ACC112 (cell line): ENCODE results near the gene RFX7.

Experiments
- H2AFZ ChIP-seq: fragments of 200-600 bp; sonication (generic); one replicate; pipeline ENCODE4 v1.6.0; 2017; ENCODE audit warnings: antibody characterized with exemption, low read length; ENCODE audit not compliant: unreplicated experiment
- H3K27ac ChIP-seq: fragments of 200-600 bp; sonication (generic); 2 replicates; pipeline ENCODE4 v1.5.1; 2014; ENCODE audit warnings: low read depth, mild to moderate bottlenecking, antibody characterized with exemption, low read length, moderate library complexity
- H3K27me3 ChIP-seq: fragments of 200-600 bp; sonication (generic); 2 replicates; pipeline ENCODE4 v1.6.1; 2014; ENCODE audit warnings: mild to moderate bottlenecking, antibody characterized with exemption, low read length, moderate library complexity, mixed read lengths; ENCODE audit not compliant: insufficient read depth
- H3K36me3 ChIP-seq: fragments of 200-600 bp; sonication (generic); 2 replicates; pipeline ENCODE4 v1.6.1; 2016; ENCODE audit warnings: mild to moderate bottlenecking, antibody characterized with exemption, low read length, moderate library complexity, mixed read lengths; ENCODE audit not compliant: insufficient read depth
- H3K4me1 ChIP-seq: fragments of 200-600 bp; sonication (generic); one replicate; pipeline ENCODE4 v1.6.1; 2016; ENCODE audit warnings: low read length, mixed read lengths; ENCODE audit not compliant: insufficient read depth, unreplicated experiment, control insufficient read depth
- H3K4me3 ChIP-seq: fragments of 200-600 bp; sonication (generic); 2 replicates; pipeline ENCODE4 v1.5.1; 2014; ENCODE audit warnings: mild to moderate bottlenecking, low read depth, low read length
- H3K79me2 ChIP-seq: fragments of 200-600 bp; sonication (generic); one replicate; pipeline ENCODE4 v1.6.0; 2016; ENCODE audit warnings: low read length; ENCODE audit not compliant: control insufficient read depth, unreplicated experiment, insufficient read depth

The RFX7 gene

DNA sequence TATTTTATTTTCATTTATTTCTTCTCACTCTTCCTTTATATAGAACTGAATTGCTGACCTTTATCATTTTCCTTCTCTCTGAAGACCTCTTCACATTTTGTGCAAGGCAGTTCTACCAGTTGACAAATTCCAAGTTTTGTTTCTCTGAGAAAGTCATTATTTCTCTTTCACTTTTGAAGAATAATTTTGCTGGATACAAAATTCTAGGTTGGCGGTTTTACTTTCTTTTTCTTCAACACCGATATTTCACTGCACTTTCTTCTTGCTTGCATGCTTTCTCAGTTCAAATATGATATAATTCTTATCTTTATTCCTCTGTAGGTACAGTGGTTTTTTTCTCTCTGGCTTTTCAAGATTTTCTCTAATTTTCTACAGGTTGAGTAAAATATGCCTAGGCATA is 15.9 kb downstream of the RFX7 start:
- Histone ChIP-seq H3K4me3 (no peak overlapping the region), H3K4me1 (no peaks in the 10 kb centered on the region), H2AFZ (no peak overlapping the region), H3K27ac (no peak overlapping the region), H3K27me3 (no peaks in the 10 kb centered on the region), H3K79me2 (peaks cover 40% of the 10 kb centered on the region), H3K36me3 (peaks cover 55% of the 10 kb centered on the region)

DNA sequence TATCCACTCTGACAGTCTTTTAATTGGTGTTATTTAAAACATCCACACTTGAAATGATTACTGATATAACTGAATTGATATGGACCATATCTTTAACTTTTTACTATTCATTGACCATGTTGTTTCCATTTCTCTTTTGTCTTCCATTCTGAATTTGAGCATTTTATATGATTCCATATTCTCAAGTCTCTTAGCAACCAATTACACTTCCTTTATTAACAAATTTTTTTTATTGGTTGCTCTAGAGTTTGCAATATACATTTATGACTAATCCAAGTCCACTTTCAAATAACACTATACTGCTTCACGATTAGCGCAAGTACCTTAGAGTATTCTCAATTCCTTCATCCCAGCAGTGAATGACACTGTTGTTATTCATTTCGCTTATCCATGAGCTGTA is 16.4 kb downstream of the RFX7 start:
- H3K27me3 ChIP-seq: no peaks in the 10 kb centered on the region
- no peak overlapping the region for H2AFZ ChIP-seq
- no peak overlapping the region for H3K4me3 ChIP-seq
- no peaks in the 10 kb centered on the region for H3K4me1 ChIP-seq
- H3K36me3 ChIP-seq: peaks cover 56% of the 10 kb centered on the region
- no peak overlapping the region for H3K27ac ChIP-seq
- peaks cover 41% of the 10 kb centered on the region for H3K79me2 ChIP-seq

DNA sequence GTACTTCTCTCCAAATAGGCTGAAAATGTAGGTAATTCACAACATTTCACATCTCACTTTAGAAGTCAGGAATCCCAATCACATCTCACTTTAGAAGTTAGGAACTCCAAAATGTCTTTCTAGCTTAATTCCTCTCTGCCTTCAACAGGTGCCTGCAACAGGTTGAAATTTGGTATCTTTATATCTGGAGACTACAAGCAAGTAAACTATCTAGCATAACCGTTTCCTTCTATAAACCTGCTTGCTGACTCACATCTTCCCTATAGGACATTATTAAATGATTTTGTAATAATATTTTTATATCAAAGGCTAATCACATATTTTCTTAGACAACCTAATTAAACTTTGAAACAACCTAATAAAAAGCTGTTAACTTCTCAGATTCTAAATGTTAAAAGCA is 18.2 kb downstream of the RFX7 start:
- H2AFZ ChIP-seq: no peak overlapping the region
- H3K27me3 ChIP-seq: no peaks in the 10 kb centered on the region
- H3K4me3 ChIP-seq: no peak overlapping the region
- peaks cover 44% of the 10 kb centered on the region for H3K36me3 ChIP-seq
- H3K79me2 ChIP-seq: peaks cover 32% of the 10 kb centered on the region
- H3K4me1 ChIP-seq: no peaks in the 10 kb centered on the region
- H3K27ac ChIP-seq: no peak overlapping the region

DNA sequence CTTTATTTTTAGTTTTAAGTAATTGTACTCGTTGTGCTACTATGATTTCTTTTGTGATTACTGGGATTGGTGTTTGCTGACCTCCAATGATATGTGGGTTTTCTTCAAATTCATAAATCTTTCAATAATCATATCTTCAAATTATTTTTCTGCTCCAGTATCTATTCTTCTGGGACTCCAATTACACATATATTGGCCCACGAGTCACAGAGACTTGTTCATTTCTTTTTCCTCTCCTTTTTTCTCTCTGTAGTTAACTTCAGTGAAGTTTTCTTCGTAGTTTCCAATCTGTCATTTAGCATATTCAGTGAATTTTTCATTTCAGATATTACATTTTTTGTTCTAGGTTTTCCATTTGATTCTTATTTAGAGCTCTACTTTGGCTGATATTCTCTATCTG is 21.4 kb downstream of the RFX7 start:
- no peak overlapping the region for H3K4me3 ChIP-seq
- H2AFZ ChIP-seq: no peak overlapping the region
- no peaks in the 10 kb centered on the region for H3K4me1 ChIP-seq
- no peak overlapping the region for H3K27ac ChIP-seq
- H3K79me2 ChIP-seq: peaks cover 27% of the 10 kb centered on the region
- H3K36me3 ChIP-seq: peaks cover 20% of the 10 kb centered on the region
- H3K27me3 ChIP-seq: no peaks in the 10 kb centered on the region

DNA sequence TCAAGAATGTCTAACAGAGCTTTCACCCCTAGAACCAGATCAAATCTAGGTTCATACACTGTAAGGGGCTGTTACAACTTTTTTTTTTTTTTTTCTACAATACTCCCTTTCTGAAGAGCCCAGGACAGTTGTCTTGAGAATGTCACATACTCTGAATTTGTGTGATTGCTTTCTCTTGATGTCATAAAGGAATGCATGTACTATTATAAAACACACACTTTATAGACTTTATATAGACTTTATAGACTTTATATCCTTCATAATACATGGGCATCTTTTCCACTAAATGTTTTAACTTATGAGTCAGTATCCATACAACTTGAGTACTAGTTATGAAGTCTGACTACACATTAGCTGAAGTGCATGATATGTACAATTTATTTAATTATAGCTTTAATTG is 26.3 kb downstream of the RFX7 start:
- H3K4me1 ChIP-seq: no peaks in the 10 kb centered on the region
- peaks cover 15% of the 10 kb centered on the region for H3K79me2 ChIP-seq
- peaks cover 4% of the 10 kb centered on the region for H3K36me3 ChIP-seq
- no peak overlapping the region for H2AFZ ChIP-seq
- H3K27ac ChIP-seq: no peak overlapping the region
- no peak overlapping the region for H3K4me3 ChIP-seq
- no peaks in the 10 kb centered on the region for H3K27me3 ChIP-seq

DNA sequence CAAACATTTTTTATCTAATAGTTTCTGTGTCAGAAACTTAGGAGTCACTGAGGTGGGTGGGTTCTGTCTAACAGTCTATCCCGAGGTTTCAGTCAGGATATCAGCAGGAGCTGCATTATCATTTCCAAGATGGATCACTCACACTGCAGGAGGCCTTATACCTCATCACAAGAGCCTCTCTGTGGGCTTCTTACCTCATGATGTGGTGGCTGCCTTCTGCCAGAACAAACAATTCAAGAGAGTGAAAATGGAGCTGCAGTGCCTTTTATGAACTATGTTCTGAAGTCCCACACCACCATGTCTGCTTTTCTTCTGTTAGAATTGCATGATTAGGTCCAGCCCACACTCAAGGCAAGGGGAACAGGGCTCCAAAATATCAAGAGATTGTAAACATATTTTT is 27.9 kb downstream of the RFX7 start:
- Histone ChIP-seq H3K79me2 (peaks cover 31% of the 10 kb centered on the region), H3K36me3 (peaks cover 16% of the 10 kb centered on the region)

DNA sequence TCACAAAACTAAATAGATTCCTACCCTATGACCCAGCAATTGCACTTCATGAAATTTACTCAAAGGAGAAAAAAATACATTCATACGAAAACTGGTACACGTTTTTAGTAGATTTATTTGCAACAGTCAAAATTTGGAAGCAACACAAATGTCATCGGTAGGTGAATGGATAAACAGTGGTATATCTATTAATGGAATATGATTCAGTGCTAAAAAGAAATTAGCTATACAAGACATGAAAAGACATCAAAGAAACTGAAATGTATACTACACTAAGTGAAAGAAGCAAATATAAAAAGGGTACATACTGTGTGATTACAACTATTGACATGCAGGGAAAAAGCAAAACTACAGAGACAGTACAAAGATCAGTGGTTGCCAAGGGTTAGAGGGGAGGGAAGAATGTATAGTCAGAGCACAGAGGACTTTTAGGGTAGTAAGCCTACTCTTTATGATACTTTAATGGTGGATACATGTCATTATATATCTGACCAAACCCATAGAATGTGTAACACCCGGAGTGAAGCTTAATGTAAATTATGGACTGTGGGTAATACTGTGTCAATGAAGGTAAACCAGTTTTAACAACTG is 31.6 kb downstream of the RFX7 start:
- Histone ChIP-seq H3K27me3 (no peaks in the 10 kb centered on the region), H3K36me3 (peaks cover 22% of the 10 kb centered on the region), H2AFZ (no peak overlapping the region), H3K4me3 (no peak overlapping the region), H3K27ac (no peak overlapping the region), H3K4me1 (no peaks in the 10 kb centered on the region), H3K79me2 (peaks cover 58% of the 10 kb centered on the region)

More for the DNA sequence above, 27.9 kb downstream of the RFX7 start:
- Histone ChIP-seq H3K27ac (no peak overlapping the region; the same call in 1 of the 2 replicates), H3K4me3 (no peak overlapping the region), H2AFZ (no peak overlapping the region), H3K27me3 (no peaks in the 10 kb centered on the region), H3K4me1 (no peaks in the 10 kb centered on the region)

DNA sequence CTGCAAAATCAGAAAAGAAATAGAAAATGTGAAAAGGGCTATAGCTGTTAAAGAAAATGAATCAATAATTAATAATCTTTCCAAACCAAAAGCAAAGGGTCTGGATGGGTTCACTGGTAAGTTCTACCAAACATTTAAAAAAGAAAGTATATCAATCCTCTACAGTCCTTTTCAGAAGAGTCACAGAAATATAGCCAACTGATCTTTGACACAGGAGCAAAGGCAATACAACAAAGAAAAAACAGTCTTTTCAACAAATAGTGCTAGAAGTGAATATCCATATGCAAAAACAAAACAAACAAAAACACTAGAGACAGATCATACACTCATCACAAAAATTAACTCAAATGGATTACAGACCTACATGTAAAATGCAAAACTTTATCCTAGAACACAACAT is 32.6 kb downstream of the RFX7 start:
- no peak overlapping the region for H3K27ac ChIP-seq
- no peak overlapping the region for H3K4me3 ChIP-seq
- peaks cover 22% of the 10 kb centered on the region for H3K36me3 ChIP-seq
- no peaks in the 10 kb centered on the region for H3K4me1 ChIP-seq
- peaks cover 68% of the 10 kb centered on the region for H3K79me2 ChIP-seq
- no peak overlapping the region for H2AFZ ChIP-seq
- no peaks in the 10 kb centered on the region for H3K27me3 ChIP-seq

DNA sequence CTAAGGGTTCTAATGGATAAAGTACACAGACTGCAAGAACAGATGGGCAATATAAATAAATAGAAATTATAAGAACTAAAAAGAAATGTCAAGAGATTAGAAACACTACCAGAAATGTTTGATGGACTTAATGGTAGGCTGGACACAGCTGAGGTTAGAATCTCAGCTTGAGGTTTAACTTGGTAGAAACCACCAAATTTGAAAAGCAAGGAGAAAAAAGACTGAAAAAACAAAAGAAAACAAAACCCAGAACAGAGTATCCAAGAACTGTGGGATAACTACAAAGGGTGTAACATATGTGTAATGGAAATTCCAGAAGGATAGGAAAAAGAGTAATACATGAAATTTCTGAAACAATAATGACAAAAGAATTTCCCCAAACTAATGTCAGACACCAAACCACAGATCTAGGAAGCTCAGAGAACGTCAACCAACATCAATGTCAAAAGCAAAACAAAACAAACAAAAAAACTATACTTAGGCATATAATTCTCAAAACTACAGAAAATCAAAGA is 35.0 kb downstream of the RFX7 start:
- no peak overlapping the region for H2AFZ ChIP-seq
- peaks cover 91% of the 10 kb centered on the region for H3K79me2 ChIP-seq
- no peak overlapping the region for H3K4me3 ChIP-seq
- H3K27ac ChIP-seq: no peak overlapping the region
- H3K4me1 ChIP-seq: peaks cover 10% of the 10 kb centered on the region
- H3K27me3 ChIP-seq: no peaks in the 10 kb centered on the region
- peaks cover 22% of the 10 kb centered on the region for H3K36me3 ChIP-seq

DNA sequence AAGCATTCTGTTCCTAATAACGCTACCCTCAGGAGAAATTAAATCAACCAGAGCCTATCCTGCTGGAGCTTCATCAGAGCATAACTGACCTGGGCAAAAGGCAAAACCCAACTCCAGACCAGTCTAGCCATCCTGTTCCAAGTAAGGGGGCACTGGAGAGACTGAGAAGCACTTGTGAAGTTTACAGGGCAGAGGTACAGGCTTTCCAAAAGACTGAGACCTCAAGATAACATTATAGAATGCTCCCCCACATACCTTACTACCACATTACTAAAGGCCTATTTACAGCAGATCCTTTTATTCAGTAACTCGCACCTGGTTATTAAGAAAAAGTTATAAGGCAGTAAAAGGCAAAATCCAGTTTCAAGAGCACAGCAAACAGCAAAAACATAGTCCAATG is 35.5 kb downstream of the RFX7 start:
- H3K4me3 ChIP-seq: no peak overlapping the region
- H3K27ac ChIP-seq: no peak overlapping the region
- H3K79me2 ChIP-seq: peaks cover 93% of the 10 kb centered on the region
- H2AFZ ChIP-seq: no peak overlapping the region
- no peaks in the 10 kb centered on the region for H3K27me3 ChIP-seq
- H3K4me1 ChIP-seq: peaks cover 10% of the 10 kb centered on the region
- H3K36me3 ChIP-seq: peaks cover 22% of the 10 kb centered on the region

DNA sequence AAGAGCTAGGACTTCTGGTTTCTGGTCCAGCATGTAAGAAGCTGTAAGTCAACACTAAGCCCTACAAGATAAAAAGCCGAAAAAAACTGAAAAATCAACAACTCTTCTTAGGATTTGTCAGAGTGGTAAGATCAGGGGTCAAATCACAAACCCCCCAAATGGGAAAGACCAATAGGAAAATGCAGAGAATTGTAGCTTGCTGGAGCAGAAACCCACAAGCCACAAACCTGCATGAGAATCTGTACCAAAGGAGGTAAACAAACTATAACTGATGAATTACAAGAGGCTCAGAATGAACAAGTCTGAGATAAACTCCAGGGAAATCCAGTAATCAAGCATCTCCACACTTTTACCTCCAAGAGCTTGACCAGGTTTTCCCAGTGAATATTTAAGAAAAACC is 36.0 kb downstream of the RFX7 start:
- H3K27ac ChIP-seq: no peak overlapping the region

More for the DNA sequence above, 36.0 kb downstream of the RFX7 start:
- H3K79me2 ChIP-seq: peaks cover 93% of the 10 kb centered on the region
- no peaks in the 10 kb centered on the region for H3K27me3 ChIP-seq
- no peak overlapping the region for H2AFZ ChIP-seq
- H3K4me3 ChIP-seq: no peak overlapping the region
- peaks cover 10% of the 10 kb centered on the region for H3K4me1 ChIP-seq
- H3K36me3 ChIP-seq: peaks cover 22% of the 10 kb centered on the region
